ENCODE results near the gene TXNRD2. TPM values are rescaled to one million over a fixed set of nuclear protein-coding genes. Genes with fewer than 3 reads are reported as not detected.
A peak's percentile ranks its signal among the peaks of the same experiment; 100 is the strongest.

The TXNRD2 gene
- total and polyA plus RNA-seq, 10 of the 15 experiments (the other 5 are each of a cell fraction or from before 2014, with no cell fraction given): 1.6 to 26.0 (median 13.9) TPM

- no peak for TF ChIP-seq CEBPZ (IDR thresholded peaks at IDR 0.05; ENCODE audit: low read depth, low read length)
- TF ChIP-seq RUNX3 (IDR thresholded peaks at IDR 0.05; ENCODE audit: low read length): no peak
- TF ChIP-seq PAX8 (IDR thresholded peaks at IDR 0.05): no peak
- 0 out of 2 replicates have a peak, but pooled peaks have one; percentile 48 for TF ChIP-seq YY1 (IDR thresholded peaks at IDR 0.05; ENCODE audit: low read depth, low read length)
- no peak for TF ChIP-seq SREBF2 (IDR thresholded peaks at IDR 0.05; ENCODE audit: low read length)
- TF ChIP-seq ZBTB4 (CRISPR knock-in tag; IDR thresholded peaks at IDR 0.05): 0 out of 2 replicates have a peak, but pooled peaks have one; percentile 31
- no peak; the same call in 1 of the 2 replicates for TF ChIP-seq ZNF207 (IDR thresholded peaks at IDR 0.05; ENCODE audit: borderline replicate concordance)
- TF ChIP-seq SUPT20H (IDR thresholded peaks at IDR 0.05; ENCODE audit: borderline replicate concordance, control insufficient read depth, low read depth, low read length): no peak
- TF ChIP-seq FOXK2 (IDR thresholded peaks at IDR 0.05): no peak
- no peak for TF ChIP-seq NR2C2 (IDR thresholded peaks at IDR 0.05; ENCODE audit: borderline replicate concordance, control insufficient read depth, insufficient read length, low read depth)
- peak; percentile 23; the same call in 1 of the 2 replicates for TF ChIP-seq E2F4 (IDR thresholded peaks at IDR 0.05; ENCODE audit: low read depth, low read length)
- TF ChIP-seq KAT2A (conservative IDR thresholded peaks at IDR 0.05; ENCODE audit: control insufficient read depth, low read depth, low read length): no peak
- no peak for TF ChIP-seq MTA3 (IDR thresholded peaks at IDR 0.05; ENCODE audit: borderline replicate concordance, low read length)
- no peak for TF ChIP-seq GABPA (IDR thresholded peaks at IDR 0.05; ENCODE audit: low read depth)
- no peak for TF ChIP-seq MLLT1 (IDR thresholded peaks at IDR 0.05)
- no peak for TF ChIP-seq ZBTB40 (IDR thresholded peaks at IDR 0.05; ENCODE audit: borderline replicate concordance)
Measured at GRCh38 chr22:19854778-19855503, 86.7 kb downstream of the TXNRD2 start, which contains the start of the genes GNB1L and RTL10 (continued).
